Liver (tissue), 9 donors: ENCODE data around the gene SEC24C. TPM values are rescaled to one million over a fixed set of nuclear protein-coding genes. Genes with fewer than 3 reads are reported as not detected.
"Not testable (repeated sequence)": the region's sequence is repeated elsewhere in the genome, so short reads cannot be mapped to it uniquely, and the experiment has no call there.

Source experiments
- DNase-seq: peaks from one replicate; pipeline ENCODE4 v3.0.0-alpha.2; 2017; ENCODE audit warnings: low spot score
- H3K27ac ChIP-seq, 2 donors: one replicate each; pipeline ENCODE4 v1.7.0; 2013; ENCODE audit warnings: inconsistent platforms in 2 of 2, low read length in 2 of 2, control low read depth in 1 of 2, low read depth in 1 of 2, mild to moderate bottlenecking in 1 of 2
- H3K27me3 ChIP-seq, 4 donors: one replicate each; pipeline versions ENCODE4 v1.6.1 to v1.7.0; 2013; ENCODE audit warnings: low read length in 3 of 4, inconsistent platforms in 1 of 4, mild to moderate bottlenecking in 1 of 4, moderate library complexity in 1 of 4; ENCODE audit not compliant: control insufficient read depth in 4 of 4, insufficient read depth in 4 of 4
- H3K36me3 ChIP-seq, 4 donors: one replicate each; pipeline versions ENCODE4 v1.6.1 to v1.7.0; 2013; ENCODE audit warnings: low read length in 3 of 4, mild to moderate bottlenecking in 3 of 4, low read depth in 1 of 4, moderate library complexity in 1 of 4; ENCODE audit not compliant: control insufficient read depth in 4 of 4, insufficient read depth in 3 of 4
- H3K4me1 ChIP-seq, 4 donors: one replicate each; pipeline versions ENCODE4 v1.6.1 to v1.7.0; 2013; ENCODE audit warnings: low read length in 3 of 4, mild to moderate bottlenecking in 3 of 4, moderate library complexity in 1 of 4; ENCODE audit not compliant: control insufficient read depth in 4 of 4, insufficient read depth in 4 of 4
- H3K4me3 ChIP-seq, 3 donors: one replicate each; pipeline versions ENCODE4 v1.6.1 to v1.7.0; 2013; ENCODE audit warnings: low read length in 3 of 3, control low read depth in 1 of 3, low read depth in 1 of 3, mild to moderate bottlenecking in 1 of 3
- H3K9ac ChIP-seq, 2 donors: one replicate each; pipeline ENCODE4 v1.7.0; 2013; ENCODE audit warnings: low read length in 2 of 2, mild to moderate bottlenecking in 2 of 2, moderate library complexity in 2 of 2, control low read depth in 1 of 2, low read depth in 1 of 2
- H3K9me3 ChIP-seq, 4 donors: one replicate each; pipeline versions ENCODE4 v1.6.1 to v1.7.0; 2013; ENCODE audit warnings: low read length in 3 of 4; ENCODE audit not compliant: control insufficient read depth in 4 of 4
- EGR1 ChIP-seq, 2 donors: IDR thresholded peaks; 2 replicates each; pipeline ENCODE4 v1.6.1; 2016 to 2018; ENCODE audit warnings: antibody characterized with exemption in 2 of 2, low read depth in 2 of 2
- FOXA1 ChIP-seq: IDR thresholded peaks from 2 replicates; pipeline ENCODE4 v1.6.1; 2016; ENCODE audit warnings: antibody characterized with exemption
- FOXA2 ChIP-seq: IDR thresholded peaks from 2 replicates; pipeline ENCODE4 v1.6.1; 2016; ENCODE audit warnings: antibody characterized with exemption
- GABPA ChIP-seq, 2 donors: IDR thresholded peaks in 1 of 2; conservative IDR thresholded peaks in 1 of 2; 2 replicates each; pipeline ENCODE4 v1.6.1; 2016; ENCODE audit warnings: antibody characterized with exemption in 2 of 2, mild to moderate bottlenecking in 1 of 2, moderate library complexity in 1 of 2
- HNF4A ChIP-seq, 2 donors: conservative IDR thresholded peaks; 2 replicates each; pipeline ENCODE4 v1.6.1; 2016; ENCODE audit warnings: antibody characterized with exemption in 2 of 2, mild to moderate bottlenecking in 2 of 2
- HNF4G ChIP-seq: IDR thresholded peaks from 2 replicates; pipeline ENCODE4 v1.6.1; 2016; ENCODE audit warnings: antibody characterized with exemption
- JUND ChIP-seq, 2 donors: IDR thresholded peaks; 2 replicates each; pipeline ENCODE4 v1.6.1; 2016; ENCODE audit warnings: antibody characterized with exemption in 2 of 2
- NR2F2 ChIP-seq: IDR thresholded peaks from 2 replicates; pipeline ENCODE4 v1.6.1; 2016; ENCODE audit warnings: antibody characterized with exemption
- RAD21 ChIP-seq, 2 donors: IDR thresholded peaks; 2 replicates each; pipeline ENCODE4 v1.6.1; 2016; ENCODE audit warnings: antibody characterized with exemption in 2 of 2, mild to moderate bottlenecking in 2 of 2
- RXRA ChIP-seq, 2 donors: IDR thresholded peaks; 2 replicates each; pipeline ENCODE4 v1.6.1; 2017 to 2018; ENCODE audit warnings: antibody characterized with exemption in 2 of 2, mild to moderate bottlenecking in 1 of 2
- SP1 ChIP-seq: IDR thresholded peaks from 2 replicates; pipeline ENCODE4 v1.6.1; 2018; ENCODE audit warnings: antibody characterized with exemption, mild to moderate bottlenecking
- TAF1 ChIP-seq: conservative IDR thresholded peaks from 2 replicates; pipeline ENCODE4 v1.6.1; 2016; ENCODE audit warnings: antibody characterized with exemption, mild to moderate bottlenecking
- YY1 ChIP-seq: IDR thresholded peaks from 2 replicates; pipeline ENCODE4 v1.6.1; 2016; ENCODE audit warnings: antibody characterized with exemption, mild to moderate bottlenecking
- WGBS: extraction: QIAGEN DNeasy Blood & Tissue Kit; methylation state at CpG from one replicate; pipeline ENCODE4 v1.1.7; 2013; 5-methylcytosine and 5-hydroxymethylcytosine counted together
- polyA plus RNA-seq, 2 donors: library from polyadenylated mRNA; stranded (reverse) in 1 of 2; unstranded in 1 of 2; fragments of 200-250 nt in 1 of 2; fragments of >200 nt in 1 of 2; fragmentation: Nextera tagmentation in 1 of 2; extraction: Ambion mirVana in 1 of 2; gene quantifications; one replicate each; pipeline versions ENCODE4 v1.2.1 to v1.2.3, GENCODE V29; 2013 to 2015
- total RNA-seq, 2 donors: library from RNA; depleted of rRNA; stranded (reverse); fragments of >200 nt; gene quantifications; one replicate each; pipeline ENCODE4 v1.2.3, GENCODE V29; 2014
- TF ChIP-seq, protein P1 (sequence below): fragments of 150-350 bp; IDR thresholded peaks from 2 replicates; pipeline ENCODE4 v1.5.1; 2017; ENCODE audit warnings: improper control_type of control experiment, low read depth, low read length; ENCODE audit not compliant: missing input control
- TF ChIP-seq, protein P2 (sequence below): IDR thresholded peaks from 2 replicates; pipeline ENCODE4 v1.6.1; 2016; ENCODE audit warnings: antibody characterized with exemption, mild to moderate bottlenecking
- TF ChIP-seq, protein P3 (sequence below): IDR thresholded peaks from 2 replicates; pipeline ENCODE4 v1.6.1; 2016; ENCODE audit warnings: antibody characterized with exemption
- TF ChIP-seq, protein P4 (sequence below): IDR thresholded peaks from 2 replicates; pipeline ENCODE4 v1.6.1; 2016; ENCODE audit warnings: antibody characterized with exemption
- TF ChIP-seq, protein P5 (sequence below): IDR thresholded peaks from 2 replicates; pipeline ENCODE4 v1.6.1; 2016; ENCODE audit warnings: antibody characterized with exemption
- donor health status: healthy.
- donor health status: healthy.
- donor health status: healthy.
- donor health status: healthy.
- donor health status: healthy.

The SEC24C gene, protein sequence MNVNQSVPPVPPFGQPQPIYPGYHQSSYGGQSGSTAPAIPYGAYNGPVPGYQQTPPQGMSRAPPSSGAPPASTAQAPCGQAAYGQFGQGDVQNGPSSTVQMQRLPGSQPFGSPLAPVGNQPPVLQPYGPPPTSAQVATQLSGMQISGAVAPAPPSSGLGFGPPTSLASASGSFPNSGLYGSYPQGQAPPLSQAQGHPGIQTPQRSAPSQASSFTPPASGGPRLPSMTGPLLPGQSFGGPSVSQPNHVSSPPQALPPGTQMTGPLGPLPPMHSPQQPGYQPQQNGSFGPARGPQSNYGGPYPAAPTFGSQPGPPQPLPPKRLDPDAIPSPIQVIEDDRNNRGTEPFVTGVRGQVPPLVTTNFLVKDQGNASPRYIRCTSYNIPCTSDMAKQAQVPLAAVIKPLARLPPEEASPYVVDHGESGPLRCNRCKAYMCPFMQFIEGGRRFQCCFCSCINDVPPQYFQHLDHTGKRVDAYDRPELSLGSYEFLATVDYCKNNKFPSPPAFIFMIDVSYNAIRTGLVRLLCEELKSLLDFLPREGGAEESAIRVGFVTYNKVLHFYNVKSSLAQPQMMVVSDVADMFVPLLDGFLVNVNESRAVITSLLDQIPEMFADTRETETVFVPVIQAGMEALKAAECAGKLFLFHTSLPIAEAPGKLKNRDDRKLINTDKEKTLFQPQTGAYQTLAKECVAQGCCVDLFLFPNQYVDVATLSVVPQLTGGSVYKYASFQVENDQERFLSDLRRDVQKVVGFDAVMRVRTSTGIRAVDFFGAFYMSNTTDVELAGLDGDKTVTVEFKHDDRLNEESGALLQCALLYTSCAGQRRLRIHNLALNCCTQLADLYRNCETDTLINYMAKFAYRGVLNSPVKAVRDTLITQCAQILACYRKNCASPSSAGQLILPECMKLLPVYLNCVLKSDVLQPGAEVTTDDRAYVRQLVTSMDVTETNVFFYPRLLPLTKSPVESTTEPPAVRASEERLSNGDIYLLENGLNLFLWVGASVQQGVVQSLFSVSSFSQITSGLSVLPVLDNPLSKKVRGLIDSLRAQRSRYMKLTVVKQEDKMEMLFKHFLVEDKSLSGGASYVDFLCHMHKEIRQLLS
- total RNA-seq (10 to 100 TPM; 41.4 to 48.1 TPM), polyA plus RNA-seq (10 to 100 TPM; 15.0 to 40.5 TPM)

DNA sequence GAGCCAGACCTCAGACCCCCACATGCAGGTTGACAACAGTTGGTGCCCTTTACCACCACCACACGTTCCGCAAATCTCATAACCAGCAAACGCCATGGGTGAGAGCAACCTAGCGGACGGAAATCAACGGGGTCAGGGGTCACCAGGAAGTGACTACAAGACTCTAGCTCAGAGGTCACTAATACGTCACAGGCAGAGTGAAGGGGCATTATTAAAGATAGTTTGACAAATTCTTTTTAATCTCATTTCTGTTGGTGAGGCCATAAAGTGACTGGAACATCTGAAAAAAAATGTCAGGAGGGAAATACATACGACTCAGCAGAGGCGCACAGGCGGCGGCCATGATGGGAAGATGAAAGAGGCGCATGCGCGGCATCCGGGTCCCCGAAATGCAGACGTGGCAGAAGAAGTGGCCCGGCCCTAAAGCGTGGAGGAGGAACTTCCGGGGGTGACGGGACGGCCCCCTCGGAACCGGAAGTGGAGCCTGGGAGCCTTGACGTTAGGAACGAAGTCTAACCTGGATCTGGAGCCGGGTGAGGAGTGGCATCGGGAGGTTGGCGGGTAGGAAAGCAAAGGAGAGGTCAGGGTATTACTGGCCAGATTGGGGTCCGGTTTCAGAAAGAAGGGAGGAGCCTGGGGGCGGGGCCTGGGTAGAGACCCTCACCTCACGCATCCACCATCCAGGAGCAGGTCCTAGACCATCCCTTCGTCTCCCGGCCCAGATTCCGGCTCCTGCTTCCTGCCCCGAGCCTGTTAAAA, at the start of gene SEC24C:
Gene SEC24C, plus strand, starts transcription at position 468 of the 759 bp plus-strand sequence. CDS start 2,461 bp downstream, outside the sequence.
- Histone ChIP-seq H3K27ac (peak within 1 kb of the TSS; percentile 94 to 99), H3K4me3 (peak within 1 kb of the TSS; percentile 90 to 98 (median 98)), H3K4me1 (peaks cover 5 to 26% (median 17%) of the 10 kb centered on the region in 4 donors), H3K36me3 (peaks cover 2 to 12% (median 10%) of the 10 kb centered on the region in 4 donors), H3K9me3 (no peaks in the 10 kb centered on the region), H3K27me3 (no peaks in the 10 kb centered on the region), H3K9ac (peak within 1 kb of the TSS; percentile 98 to 99)
- under 1% methylated on average over 36 of the region's 36 CpGs for WGBS
- TF ChIP-seq, protein P1, sequence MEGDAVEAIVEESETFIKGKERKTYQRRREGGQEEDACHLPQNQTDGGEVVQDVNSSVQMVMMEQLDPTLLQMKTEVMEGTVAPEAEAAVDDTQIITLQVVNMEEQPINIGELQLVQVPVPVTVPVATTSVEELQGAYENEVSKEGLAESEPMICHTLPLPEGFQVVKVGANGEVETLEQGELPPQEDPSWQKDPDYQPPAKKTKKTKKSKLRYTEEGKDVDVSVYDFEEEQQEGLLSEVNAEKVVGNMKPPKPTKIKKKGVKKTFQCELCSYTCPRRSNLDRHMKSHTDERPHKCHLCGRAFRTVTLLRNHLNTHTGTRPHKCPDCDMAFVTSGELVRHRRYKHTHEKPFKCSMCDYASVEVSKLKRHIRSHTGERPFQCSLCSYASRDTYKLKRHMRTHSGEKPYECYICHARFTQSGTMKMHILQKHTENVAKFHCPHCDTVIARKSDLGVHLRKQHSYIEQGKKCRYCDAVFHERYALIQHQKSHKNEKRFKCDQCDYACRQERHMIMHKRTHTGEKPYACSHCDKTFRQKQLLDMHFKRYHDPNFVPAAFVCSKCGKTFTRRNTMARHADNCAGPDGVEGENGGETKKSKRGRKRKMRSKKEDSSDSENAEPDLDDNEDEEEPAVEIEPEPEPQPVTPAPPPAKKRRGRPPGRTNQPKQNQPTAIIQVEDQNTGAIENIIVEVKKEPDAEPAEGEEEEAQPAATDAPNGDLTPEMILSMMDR: no peak
- TF ChIP-seq RAD21 (IDR thresholded peaks at IDR 0.05) (peak in 1 of 2 donors; percentile 19), NR2F2 (peak; percentile 99), FOXA2 (peak; percentile 11), HNF4G (no peak), JUND (IDR thresholded peaks at IDR 0.05) (peak; percentile 24 to 75), YY1 (peak; percentile 99), FOXA1 (no peak), HNF4A (conservative IDR thresholded peaks at IDR 0.05) (peak; percentile 71 to 76), EGR1 (IDR thresholded peaks at IDR 0.05; ENCODE audit: low read depth in 2 of 2) (peak; percentile 12 to 48), RXRA (IDR thresholded peaks at IDR 0.05) (peak; percentile 63 to 75), GABPA (IDR thresholded peaks at IDR 0.05 in 1 of 2, conservative IDR thresholded peaks at IDR 0.05 in 1 of 2) (peak; percentile 98 to 100), SP1 (peak; percentile 74), TAF1 (peak; percentile 90)
- TF ChIP-seq, protein P2, sequence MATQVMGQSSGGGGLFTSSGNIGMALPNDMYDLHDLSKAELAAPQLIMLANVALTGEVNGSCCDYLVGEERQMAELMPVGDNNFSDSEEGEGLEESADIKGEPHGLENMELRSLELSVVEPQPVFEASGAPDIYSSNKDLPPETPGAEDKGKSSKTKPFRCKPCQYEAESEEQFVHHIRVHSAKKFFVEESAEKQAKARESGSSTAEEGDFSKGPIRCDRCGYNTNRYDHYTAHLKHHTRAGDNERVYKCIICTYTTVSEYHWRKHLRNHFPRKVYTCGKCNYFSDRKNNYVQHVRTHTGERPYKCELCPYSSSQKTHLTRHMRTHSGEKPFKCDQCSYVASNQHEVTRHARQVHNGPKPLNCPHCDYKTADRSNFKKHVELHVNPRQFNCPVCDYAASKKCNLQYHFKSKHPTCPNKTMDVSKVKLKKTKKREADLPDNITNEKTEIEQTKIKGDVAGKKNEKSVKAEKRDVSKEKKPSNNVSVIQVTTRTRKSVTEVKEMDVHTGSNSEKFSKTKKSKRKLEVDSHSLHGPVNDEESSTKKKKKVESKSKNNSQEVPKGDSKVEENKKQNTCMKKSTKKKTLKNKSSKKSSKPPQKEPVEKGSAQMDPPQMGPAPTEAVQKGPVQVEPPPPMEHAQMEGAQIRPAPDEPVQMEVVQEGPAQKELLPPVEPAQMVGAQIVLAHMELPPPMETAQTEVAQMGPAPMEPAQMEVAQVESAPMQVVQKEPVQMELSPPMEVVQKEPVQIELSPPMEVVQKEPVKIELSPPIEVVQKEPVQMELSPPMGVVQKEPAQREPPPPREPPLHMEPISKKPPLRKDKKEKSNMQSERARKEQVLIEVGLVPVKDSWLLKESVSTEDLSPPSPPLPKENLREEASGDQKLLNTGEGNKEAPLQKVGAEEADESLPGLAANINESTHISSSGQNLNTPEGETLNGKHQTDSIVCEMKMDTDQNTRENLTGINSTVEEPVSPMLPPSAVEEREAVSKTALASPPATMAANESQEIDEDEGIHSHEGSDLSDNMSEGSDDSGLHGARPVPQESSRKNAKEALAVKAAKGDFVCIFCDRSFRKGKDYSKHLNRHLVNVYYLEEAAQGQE: peak; percentile 84
- TF ChIP-seq, protein P3, sequence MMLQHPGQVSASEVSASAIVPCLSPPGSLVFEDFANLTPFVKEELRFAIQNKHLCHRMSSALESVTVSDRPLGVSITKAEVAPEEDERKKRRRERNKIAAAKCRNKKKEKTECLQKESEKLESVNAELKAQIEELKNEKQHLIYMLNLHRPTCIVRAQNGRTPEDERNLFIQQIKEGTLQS: peak; percentile 15
- TF ChIP-seq, protein P4, sequence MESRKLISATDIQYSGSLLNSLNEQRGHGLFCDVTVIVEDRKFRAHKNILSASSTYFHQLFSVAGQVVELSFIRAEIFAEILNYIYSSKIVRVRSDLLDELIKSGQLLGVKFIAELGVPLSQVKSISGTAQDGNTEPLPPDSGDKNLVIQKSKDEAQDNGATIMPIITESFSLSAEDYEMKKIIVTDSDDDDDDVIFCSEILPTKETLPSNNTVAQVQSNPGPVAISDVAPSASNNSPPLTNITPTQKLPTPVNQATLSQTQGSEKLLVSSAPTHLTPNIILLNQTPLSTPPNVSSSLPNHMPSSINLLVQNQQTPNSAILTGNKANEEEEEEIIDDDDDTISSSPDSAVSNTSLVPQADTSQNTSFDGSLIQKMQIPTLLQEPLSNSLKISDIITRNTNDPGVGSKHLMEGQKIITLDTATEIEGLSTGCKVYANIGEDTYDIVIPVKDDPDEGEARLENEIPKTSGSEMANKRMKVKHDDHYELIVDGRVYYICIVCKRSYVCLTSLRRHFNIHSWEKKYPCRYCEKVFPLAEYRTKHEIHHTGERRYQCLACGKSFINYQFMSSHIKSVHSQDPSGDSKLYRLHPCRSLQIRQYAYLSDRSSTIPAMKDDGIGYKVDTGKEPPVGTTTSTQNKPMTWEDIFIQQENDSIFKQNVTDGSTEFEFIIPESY: peak; percentile 77
- TF ChIP-seq, protein P5, sequence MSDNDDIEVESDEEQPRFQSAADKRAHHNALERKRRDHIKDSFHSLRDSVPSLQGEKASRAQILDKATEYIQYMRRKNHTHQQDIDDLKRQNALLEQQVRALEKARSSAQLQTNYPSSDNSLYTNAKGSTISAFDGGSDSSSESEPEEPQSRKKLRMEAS: peak; percentile 54
- peak; percentile 96 for DNase-seq

DNA sequence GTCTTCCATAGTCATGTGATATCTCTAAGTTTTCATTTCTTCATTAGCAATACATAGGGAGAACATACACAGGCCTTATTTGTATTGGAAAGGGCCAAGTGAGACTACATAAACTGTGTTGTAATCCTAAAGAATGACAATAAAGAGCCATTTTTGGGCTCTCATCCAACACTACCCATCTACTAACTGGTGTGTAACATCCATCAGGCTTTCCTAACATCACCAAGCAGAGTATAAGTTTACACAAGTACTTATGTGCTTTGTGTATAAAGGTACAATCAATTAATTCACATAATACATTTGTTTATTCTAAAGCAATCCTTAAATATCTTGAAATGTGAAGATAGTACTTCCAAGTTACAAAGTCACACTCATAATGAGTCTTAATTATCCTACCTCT, 48.9 kb upstream of the SEC24C start:
- not testable (repeated sequence) for H3K9ac ChIP-seq, H3K27ac ChIP-seq, H3K9me3 ChIP-seq, H3K4me3 ChIP-seq, H3K27me3 ChIP-seq, DNase-seq, H3K4me1 ChIP-seq, H3K36me3 ChIP-seq
